Gastroesophageal sphincter (tissue), 3 donors: ENCODE measurements around the gene CHCHD6.

Experiments
- CTCF ChIP-seq, 4 experiments: fragments of 200-600 bp in 2 of 4; fragments of 450-650 bp in 2 of 4; sonication (generic) in 1 of 4; IDR thresholded peaks; one replicate each; pipeline ENCODE4 v1.5.1; 2017 to 2019; ENCODE audit warnings: antibody characterized with exemption in 4 of 4, mild to moderate bottlenecking in 2 of 4, moderate library complexity in 2 of 4
- POLR2A ChIP-seq, 2 donors: fragments of 450-650 bp; IDR thresholded peaks; one replicate each; pipeline ENCODE4 v1.6.1; 2017; ENCODE audit warnings: antibody characterized with exemption in 2 of 2, mild to moderate bottlenecking in 2 of 2, moderate library complexity in 1 of 2

GRCh38 chr3:126901631-126902030, 197.6 kb downstream of the CHCHD6 start:
- TF ChIP-seq POLR2A (IDR thresholded peaks at IDR 0.05) (no peak), CTCF (IDR thresholded peaks at IDR 0.05) (no peak)
